ENCODE measurements around the gene BANF2. TPM values are rescaled to one million over a fixed set of nuclear protein-coding genes. Genes with fewer than 3 reads are reported as not detected.

BANF2 gene
- total RNA-seq, 1 experiment from 2014 or later = not detected

DNA sequence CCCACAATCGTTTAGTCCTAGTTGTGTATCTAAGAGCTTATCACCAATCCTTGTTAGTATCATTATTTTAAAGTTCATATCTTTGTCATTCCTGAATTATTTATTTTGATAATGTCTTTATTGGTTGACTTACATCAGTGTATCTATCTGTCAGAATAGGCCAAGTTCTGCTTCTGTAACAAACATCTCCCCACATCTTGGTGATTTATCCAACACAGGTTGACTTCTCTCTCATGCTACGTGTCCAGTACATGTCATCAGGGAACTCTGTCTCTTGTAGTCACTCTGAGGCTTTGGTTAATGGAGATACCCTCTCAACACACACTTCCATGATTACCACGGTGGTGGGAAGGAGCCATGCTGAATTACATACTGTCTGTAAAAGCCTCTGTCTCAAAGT, 38.4 kb downstream of the BANF2 start:
- no peak overlapping the region for H3K27ac ChIP-seq (ENCODE audit: insufficient read length, low read depth, low read length)
- H2AFZ ChIP-seq (ENCODE audit: low read length) = no peak overlapping the region
- H2BK15ac ChIP-seq (ENCODE audit: low read depth, low read length) = no peak overlapping the region
- H3K79me2 ChIP-seq (ENCODE audit: insufficient read depth, low read length) = no peaks in the 10 kb centered on the region
- no peaks in the 10 kb centered on the region for H4K20me1 ChIP-seq (ENCODE audit: control insufficient read depth, insufficient read depth, insufficient read length)
- H3K4me1 Mint-ChIP-seq = peaks cover 4 to 7% of the 10 kb centered on the region in 2 experiments
- H3K4ac ChIP-seq (ENCODE audit: low read depth, low read length) = no peak overlapping the region
- no peak overlapping the region for H4K8ac ChIP-seq (replicated peaks; ENCODE audit: insufficient read length, low read depth, low read length)
- H3K79me1 ChIP-seq (ENCODE audit: insufficient read depth, low read depth, low read length, poor library complexity, severe bottlenecking) = no peaks in the 10 kb centered on the region
- H2BK20ac ChIP-seq (ENCODE audit: low read depth, low read length, poor library complexity, severe bottlenecking) = no peak overlapping the region
- no peak overlapping the region for H3K18ac ChIP-seq (ENCODE audit: insufficient read length, low read depth, low read length)
- H2BK12ac ChIP-seq (ENCODE audit: insufficient read length, low read depth, low read length) = no peak overlapping the region
- H3K14ac ChIP-seq (ENCODE audit: insufficient read depth, low read length) = no peak overlapping the region
- no CpG with 5 or more reads among the region's 3 CpGs for WGBS (ENCODE audit: extremely low coverage, insufficient read length, low lambda C conversion rate)
- no peak overlapping the region for H2AK5ac ChIP-seq (ENCODE audit: insufficient read length, low read length)
- no peak overlapping the region for H2BK5ac ChIP-seq (ENCODE audit: insufficient read length, low read length)
- no peak overlapping the region for H3T11ph ChIP-seq (ENCODE audit: low read length)
- H3K36me3 Mint-ChIP-seq (ENCODE audit: insufficient read depth in 1 of 3, low read depth in 3 of 3) = peaks cover 15 to 21% (median 17%) of the 10 kb centered on the region in 3 experiments
- H4K5ac ChIP-seq (ENCODE audit: insufficient read length, low read depth, low read length) = no peak overlapping the region
- H3K9me3 ChIP-seq (ENCODE audit: control insufficient read depth, low read depth, low read length) = peaks cover 4% of the 10 kb centered on the region
- H3K27me3 ChIP-seq (ENCODE audit: insufficient read depth, low read length) = no peaks in the 10 kb centered on the region
- no peak overlapping the region for H3K27ac Mint-ChIP-seq
- peaks cover 3% of the 10 kb centered on the region for H3K27me3 Mint-ChIP-seq (ENCODE audit: low read depth)
- no peak overlapping the region for H3K9ac ChIP-seq (ENCODE audit: extremely low read depth, insufficient read length, low read length)
- H3K4me3 Mint-ChIP-seq = no peak overlapping the region
- no peak overlapping the region for H2BK120ac ChIP-seq (ENCODE audit: low read depth, low read length, poor library complexity, severe bottlenecking)
- no peaks in the 10 kb centered on the region for H3K23me2 ChIP-seq (ENCODE audit: insufficient read length, low read depth, low read length, poor library complexity, severe bottlenecking)
- no peak overlapping the region for H4K91ac ChIP-seq (ENCODE audit: insufficient read length, low read depth, low read length)
- peaks cover 24 to 30% of the 10 kb centered on the region in 2 experiments for H3K9me3 Mint-ChIP-seq
- no peak overlapping the region for H3K4me2 ChIP-seq (ENCODE audit: insufficient read depth, insufficient read length, low read length)
- H3K56ac ChIP-seq (ENCODE audit: insufficient read length, low read depth, low read length) = no peak overlapping the region
- H3K4me1 ChIP-seq (ENCODE audit: insufficient read depth, low read length) = no peaks in the 10 kb centered on the region; the same call in 1 of the 2 replicates
- TF ChIP-seq, protein P1, sequence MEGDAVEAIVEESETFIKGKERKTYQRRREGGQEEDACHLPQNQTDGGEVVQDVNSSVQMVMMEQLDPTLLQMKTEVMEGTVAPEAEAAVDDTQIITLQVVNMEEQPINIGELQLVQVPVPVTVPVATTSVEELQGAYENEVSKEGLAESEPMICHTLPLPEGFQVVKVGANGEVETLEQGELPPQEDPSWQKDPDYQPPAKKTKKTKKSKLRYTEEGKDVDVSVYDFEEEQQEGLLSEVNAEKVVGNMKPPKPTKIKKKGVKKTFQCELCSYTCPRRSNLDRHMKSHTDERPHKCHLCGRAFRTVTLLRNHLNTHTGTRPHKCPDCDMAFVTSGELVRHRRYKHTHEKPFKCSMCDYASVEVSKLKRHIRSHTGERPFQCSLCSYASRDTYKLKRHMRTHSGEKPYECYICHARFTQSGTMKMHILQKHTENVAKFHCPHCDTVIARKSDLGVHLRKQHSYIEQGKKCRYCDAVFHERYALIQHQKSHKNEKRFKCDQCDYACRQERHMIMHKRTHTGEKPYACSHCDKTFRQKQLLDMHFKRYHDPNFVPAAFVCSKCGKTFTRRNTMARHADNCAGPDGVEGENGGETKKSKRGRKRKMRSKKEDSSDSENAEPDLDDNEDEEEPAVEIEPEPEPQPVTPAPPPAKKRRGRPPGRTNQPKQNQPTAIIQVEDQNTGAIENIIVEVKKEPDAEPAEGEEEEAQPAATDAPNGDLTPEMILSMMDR (conservative IDR thresholded peaks at IDR 0.05) = no peak
- no peak overlapping the region for H3K23ac ChIP-seq (ENCODE audit: insufficient read length, low read depth, low read length)
- no peak for DNase-seq
